HCT116 (cell line): ENCODE results near the gene SLC35B2. TPM values are rescaled to one million over a fixed set of nuclear protein-coding genes. Genes with fewer than 3 reads are reported as not detected.

Experiments used
- ATAC-seq: fragments of 200-7000 bp; cut with Tn5 transposase; 2 replicates; pipeline ENCODE4 v1.9.1; 2020; ENCODE audit warnings: mild to moderate bottlenecking, moderate library complexity
- BruUV-seq: library from RNA; stranded (reverse); fragments of 400-500 nt; replicated peaks from 2 replicates; lab custom pipeline; 2021; lab: Mats Ljungman, UMichigan
- CTCF ChIA-PET: fragments of 300-600 bp; sonication (Branson Sonifier 250); formaldehyde crosslinking; loops from one replicate; lab custom pipeline; 2021; ENCODE audit warnings: antibody characterized with exemption; lab: Charles Lee
- POLR2A ChIA-PET: fragments of 300-600, 350-600 bp; sonication (Branson Sonifier 250); formaldehyde crosslinking; loops from one replicate; lab custom pipeline; 2021; ENCODE audit warnings: antibody characterized with exemption; lab: Charles Lee
- RAD21 ChIA-PET, 2 experiments: fragments of 300-600 bp; sonication (Branson Sonifier 250); formaldehyde crosslinking; loops; one replicate each; lab custom pipeline; 2023; ENCODE audit warnings: low total read pairs in 2 of 2; ENCODE audit not compliant: uncharacterized antibody in 2 of 2, unreplicated experiment in 2 of 2, low non-redundant PET in 1 of 2; lab: Charles Lee
- DNase-seq: peaks from one replicate; pipeline ENCODE4 v3.0.0-alpha.2; 2010; ENCODE audit warnings: low read depth, low spot score
- H2AFZ ChIP-seq: fragments of 200-600 bp; shearing (Covaris generic), sonication (generic); 2 replicates; pipeline ENCODE4 v1.6.1; 2017; ENCODE audit warnings: low read depth, mixed run types, mixed read lengths, antibody characterized with exemption, low read length; ENCODE audit not compliant: poor library complexity, severe bottlenecking
- H3K27ac ChIP-seq: 2 replicates; pipeline ENCODE4 v1.5.1; 2012; ENCODE audit warnings: low read depth, low read length
- H3K27me3 ChIP-seq: fragments of 200-600 bp; sonication (generic); 2 replicates; pipeline ENCODE4 v1.6.1; 2016; ENCODE audit warnings: mixed run types, low read length, mixed read lengths; ENCODE audit not compliant: insufficient read depth
- H3K36me3 ChIP-seq, 2 experiments: fragments of 200-500 bp in 1 of 2; fragments of 200-600 bp in 1 of 2; sonication (Bioruptor generic) in 1 of 2; sonication (generic) in 1 of 2; 2 replicates each; pipeline versions ENCODE4 v1.5.1 to v1.6.1; 2014 to 2016; ENCODE audit warnings: low read length in 2 of 2, inconsistent platforms in 1 of 2, mixed read lengths in 1 of 2, mixed run types in 1 of 2; ENCODE audit not compliant: insufficient read depth in 2 of 2, control insufficient read depth in 1 of 2
- H3K4me1 ChIP-seq, 2 experiments: fragments of 200-600 bp in 1 of 2; sonication (generic) in 1 of 2; 2 replicates each; pipeline versions ENCODE4 v1.5.1 to v1.6.1; 2012 to 2017; ENCODE audit warnings: low read length in 2 of 2, inconsistent platforms in 1 of 2, mild to moderate bottlenecking in 1 of 2, mixed read lengths in 1 of 2, mixed run types in 1 of 2, moderate library complexity in 1 of 2; ENCODE audit not compliant: insufficient read depth in 2 of 2, control insufficient read depth in 1 of 2
- H3K4me2 ChIP-seq: fragments of 200-600 bp; sonication (generic); 2 replicates; pipeline ENCODE4 v1.6.1; 2017; ENCODE audit warnings: mixed run types, low read length, mixed read lengths
- H3K4me3 ChIP-seq, 2 experiments: fragments of 200-600 bp in 1 of 2; sonication (generic) in 1 of 2; replicated peaks in 1 of 2; 2 replicates each; pipeline ENCODE4 v1.5.1; 2011 to 2016; ENCODE audit warnings: low read length in 2 of 2, control low read depth in 1 of 2, low read depth in 1 of 2, mild to moderate bottlenecking in 1 of 2, mixed read lengths in 1 of 2, mixed run types in 1 of 2
- H3K79me2 ChIP-seq: fragments of 200-600 bp; sonication (generic); 2 replicates; pipeline ENCODE4 v1.6.1; 2017; ENCODE audit warnings: mild to moderate bottlenecking, mixed run types, low read length, moderate library complexity, mixed read lengths; ENCODE audit not compliant: insufficient read depth
- H3K9ac ChIP-seq: fragments of 200-600 bp; sonication (generic); 2 replicates; pipeline ENCODE4 v1.6.1; 2016; ENCODE audit warnings: low read length, mixed read lengths
- H3K9me2 ChIP-seq: fragments of 200-600 bp; sonication (generic), shearing (Covaris generic); 2 replicates; pipeline ENCODE4 v1.6.1; 2017; ENCODE audit warnings: mixed run types, mild to moderate bottlenecking, moderate library complexity; ENCODE audit not compliant: insufficient read depth
- H3K9me3 ChIP-seq, 2 experiments: fragments of 200-500 bp in 1 of 2; fragments of 200-600 bp in 1 of 2; sonication (Bioruptor generic) in 1 of 2; sonication (generic) in 1 of 2; 2 replicates each; pipeline ENCODE4 v1.6.1; 2014 to 2017; ENCODE audit warnings: low read length in 2 of 2, mixed read lengths in 2 of 2, inconsistent platforms in 1 of 2, low read depth in 1 of 2, mild to moderate bottlenecking in 1 of 2, mixed run types in 1 of 2, moderate library complexity in 1 of 2; ENCODE audit not compliant: control insufficient read depth in 1 of 2, insufficient read depth in 1 of 2
- H4K20me1 ChIP-seq: fragments of 200-600 bp; sonication (generic), shearing (Covaris generic); 2 replicates; pipeline ENCODE4 v1.6.1; 2017; ENCODE audit warnings: mixed run types, mild to moderate bottlenecking, moderate library complexity; ENCODE audit not compliant: insufficient read depth
- POLR2AphosphoS5 ChIP-seq: IDR thresholded peaks from 2 replicates; pipeline ENCODE4 v1.6.1; 2011; ENCODE audit warnings: mild to moderate bottlenecking, low read depth, low read length, moderate library complexity
- intact Hi-C: fragments of 100-400 bp; cut with micrococcal nuclease; formaldehyde crosslinking; loops from 2 replicates; pipeline ENCODE4 v1.10.0; 2022
- total RNA-seq: library from RNA; stranded (reverse); gene quantifications from one replicate; pipeline ENCODE4 v1.2.1, GENCODE V29; 2021; ENCODE audit not compliant: unreplicated experiment
- TF ChIP-seq, protein P1 (sequence below), 3 experiments: fragments of 200-600 bp in 1 of 3; sonication (generic) in 1 of 3; IDR thresholded peaks in 2 of 3; conservative IDR thresholded peaks in 1 of 3; 2 replicates each; pipeline ENCODE4 v1.5.1; 2012 to 2017; ENCODE audit warnings: low read depth in 2 of 3, low read length in 2 of 3, antibody characterized with exemption in 1 of 3, borderline replicate concordance in 1 of 3, control low read depth in 1 of 3, mild to moderate bottlenecking in 1 of 3, mixed read lengths in 1 of 3, mixed run types in 1 of 3, moderate library complexity in 1 of 3; ENCODE audit not compliant: insufficient read depth in 1 of 3

Gene SLC35B2
- total RNA-seq, 1 experiment from 2014 or later = 50.5 TPM

DNA sequence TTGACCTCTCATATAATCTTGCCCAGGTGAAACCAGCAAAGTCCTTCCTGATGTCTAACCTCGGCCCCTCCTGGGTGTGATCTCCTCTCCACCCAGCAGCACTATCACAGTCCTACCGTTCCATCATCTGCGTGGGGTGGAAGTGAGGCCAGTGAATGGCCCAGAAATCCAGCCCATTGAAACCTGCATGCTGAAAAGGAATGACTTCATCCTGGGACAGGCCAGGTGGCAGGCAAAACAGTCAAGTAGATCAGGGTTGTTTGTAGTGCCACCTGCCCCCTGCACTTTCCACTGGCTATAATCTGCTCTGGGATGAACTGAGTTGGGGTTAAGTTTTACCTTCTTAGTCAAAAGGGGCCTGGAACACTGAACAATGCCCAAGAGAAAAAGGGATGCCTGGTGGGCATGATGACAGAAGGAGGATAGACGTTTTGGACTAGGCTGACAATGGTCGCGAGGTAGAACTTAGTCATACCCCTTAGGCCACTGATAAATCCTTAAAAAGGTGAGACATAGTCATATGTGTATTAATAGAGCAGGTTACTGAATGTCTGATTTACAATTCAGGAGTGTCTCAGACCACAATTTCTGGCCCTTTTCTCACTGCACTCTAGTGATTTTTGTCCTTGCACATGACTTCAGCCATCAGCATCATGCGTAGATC is 18.5 kb downstream of the SLC35B2 start:
- H3K9me2 ChIP-seq = no peaks in the 10 kb centered on the region
- H3K4me2 ChIP-seq = no peak overlapping the region
- TF ChIP-seq, protein P1, sequence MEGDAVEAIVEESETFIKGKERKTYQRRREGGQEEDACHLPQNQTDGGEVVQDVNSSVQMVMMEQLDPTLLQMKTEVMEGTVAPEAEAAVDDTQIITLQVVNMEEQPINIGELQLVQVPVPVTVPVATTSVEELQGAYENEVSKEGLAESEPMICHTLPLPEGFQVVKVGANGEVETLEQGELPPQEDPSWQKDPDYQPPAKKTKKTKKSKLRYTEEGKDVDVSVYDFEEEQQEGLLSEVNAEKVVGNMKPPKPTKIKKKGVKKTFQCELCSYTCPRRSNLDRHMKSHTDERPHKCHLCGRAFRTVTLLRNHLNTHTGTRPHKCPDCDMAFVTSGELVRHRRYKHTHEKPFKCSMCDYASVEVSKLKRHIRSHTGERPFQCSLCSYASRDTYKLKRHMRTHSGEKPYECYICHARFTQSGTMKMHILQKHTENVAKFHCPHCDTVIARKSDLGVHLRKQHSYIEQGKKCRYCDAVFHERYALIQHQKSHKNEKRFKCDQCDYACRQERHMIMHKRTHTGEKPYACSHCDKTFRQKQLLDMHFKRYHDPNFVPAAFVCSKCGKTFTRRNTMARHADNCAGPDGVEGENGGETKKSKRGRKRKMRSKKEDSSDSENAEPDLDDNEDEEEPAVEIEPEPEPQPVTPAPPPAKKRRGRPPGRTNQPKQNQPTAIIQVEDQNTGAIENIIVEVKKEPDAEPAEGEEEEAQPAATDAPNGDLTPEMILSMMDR (IDR thresholded peaks at IDR 0.05 in 2 of 3, conservative IDR thresholded peaks at IDR 0.05 in 1 of 3; ENCODE audit: borderline replicate concordance in 1 of 3, insufficient read depth in 1 of 3, low read depth in 2 of 3, low read length in 2 of 3) = 0 out of 6 replicates have a peak, but pooled peaks of 1 of the 3 experiments have one; percentile 5
- TF ChIP-seq POLR2AphosphoS5 = no peak
- H3K9me3 ChIP-seq = no peaks in the 10 kb centered on the region
- intact Hi-C loops = no loop called here
- H4K20me1 ChIP-seq = no peaks in the 10 kb centered on the region
- DNase-seq (no peak), ATAC-seq (no peak)
- H3K4me3 ChIP-seq = no peak overlapping the region
- H3K9ac ChIP-seq = no peak overlapping the region
- ChIA-PET CTCF (interaction anchor here (1.8 kb wide), 1 partner anchor 142 kb away, joined by 13 read pairs; no protein-coding TSS in a partner anchor), RAD21 (no interaction called here), POLR2A (interaction anchor here (0.7 to 2.4 kb wide), 2 partner anchors 8 to 20 kb away, joined by 3 to 31 read pairs; partner anchors contain the start of gene HSP90AB1)
- peaks cover 25 to 36% of the 10 kb centered on the region in 2 experiments for H3K4me1 ChIP-seq
- no peak overlapping the region for H2AFZ ChIP-seq
- no peaks in the 10 kb centered on the region for H3K27me3 ChIP-seq
- H3K36me3 ChIP-seq = peaks cover 0 to 16% of the 10 kb centered on the region in 2 experiments; a peak in 1 of 4 replicates
- TSS peak; percentile 16 for BruUV-seq
- H3K79me2 ChIP-seq = no peaks in the 10 kb centered on the region
- H3K27ac ChIP-seq = no peak overlapping the region
